Stimulated activated CD4-positive, alpha-beta T cell treated with anti-CD3 and anti-CD28 coated beads, Interleukin-1b, Interleukin-23, amount 100 ng/mL, for 48 hours (primary cell): ENCODE data around the gene PIP4K2B.

Experiments
- DNase-seq: peaks from one replicate; pipeline ENCODE4 v3.0.0-alpha.2; 2020

Gene PIP4K2B

GRCh38 chr17:38743556-38744171 lies 55.7 kb downstream of the PIP4K2B start:
- no peak for DNase-seq

GRCh38 chr17:38742411-38743308 lies 56.7 kb downstream of the PIP4K2B start:
- DNase-seq, result no peak

- DNase-seq, result no peak
These were observed 57.4 kb downstream of the PIP4K2B start for GRCh38 chr17:38741921-38742410.

GRCh38 chr17:38741461-38741860 lies 57.9 kb downstream of the PIP4K2B start:
- no peak for DNase-seq

GRCh38 chr17:38740806-38741205 lies 58.5 kb downstream of the PIP4K2B start:
- no peak for DNase-seq

GRCh38 chr17:38740044-38740443 lies 59.3 kb downstream of the PIP4K2B start:
- DNase-seq, result no peak

- DNase-seq, result no peak
These were observed 60.1 kb downstream of the PIP4K2B start for GRCh38 chr17:38739305-38739704.

- DNase-seq, result no peak
These were observed 60.7 kb downstream of the PIP4K2B start for GRCh38 chr17:38738686-38739085.

GRCh38 chr17:38738007-38738662 lies 61.2 kb downstream of the PIP4K2B start:
- DNase-seq, result no peak

GRCh38 chr17:38735161-38735997 lies 64.0 kb downstream of the PIP4K2B start:
- peak; percentile 68 for DNase-seq

- peak; percentile 34 for DNase-seq
These were observed 65.1 kb downstream of the PIP4K2B start for GRCh38 chr17:38733982-38734973.

- no peak for DNase-seq
These were observed 65.9 kb downstream of the PIP4K2B start for GRCh38 chr17:38733282-38733981.

- no peak for DNase-seq
These were observed 66.7 kb downstream of the PIP4K2B start for GRCh38 chr17:38732376-38733281.

GRCh38 chr17:38731526-38732294 lies 67.6 kb downstream of the PIP4K2B start:
- DNase-seq, result no peak

- DNase-seq, result no peak
These were observed 68.6 kb downstream of the PIP4K2B start for GRCh38 chr17:38730526-38731379.

- peak; percentile 84 for DNase-seq
These were observed 69.3 kb downstream of the PIP4K2B start, which contains the start of gene CISD3 for GRCh38 chr17:38729886-38730525. CISD3 (plus strand) TSS chr17:38730341; CDS start chr17:38730359, 18 bp downstream.

GRCh38 chr17:38729368-38729885 lies 69.9 kb downstream of the PIP4K2B start:
- DNase-seq, result no peak
